C4-2B (cell line): ENCODE results near the gene KCND1.

Experiments
- ZFX ChIP-seq: fragments of 450-650 bp; IDR thresholded peaks from 2 replicates; pipeline ENCODE4 v1.6.1; 2017
- TF ChIP-seq, protein P1 (sequence below): fragments of 450-650 bp; conservative IDR thresholded peaks from 2 replicates; pipeline ENCODE4 v1.5.1; 2017; ENCODE audit warnings: mild to moderate bottlenecking

DNA sequence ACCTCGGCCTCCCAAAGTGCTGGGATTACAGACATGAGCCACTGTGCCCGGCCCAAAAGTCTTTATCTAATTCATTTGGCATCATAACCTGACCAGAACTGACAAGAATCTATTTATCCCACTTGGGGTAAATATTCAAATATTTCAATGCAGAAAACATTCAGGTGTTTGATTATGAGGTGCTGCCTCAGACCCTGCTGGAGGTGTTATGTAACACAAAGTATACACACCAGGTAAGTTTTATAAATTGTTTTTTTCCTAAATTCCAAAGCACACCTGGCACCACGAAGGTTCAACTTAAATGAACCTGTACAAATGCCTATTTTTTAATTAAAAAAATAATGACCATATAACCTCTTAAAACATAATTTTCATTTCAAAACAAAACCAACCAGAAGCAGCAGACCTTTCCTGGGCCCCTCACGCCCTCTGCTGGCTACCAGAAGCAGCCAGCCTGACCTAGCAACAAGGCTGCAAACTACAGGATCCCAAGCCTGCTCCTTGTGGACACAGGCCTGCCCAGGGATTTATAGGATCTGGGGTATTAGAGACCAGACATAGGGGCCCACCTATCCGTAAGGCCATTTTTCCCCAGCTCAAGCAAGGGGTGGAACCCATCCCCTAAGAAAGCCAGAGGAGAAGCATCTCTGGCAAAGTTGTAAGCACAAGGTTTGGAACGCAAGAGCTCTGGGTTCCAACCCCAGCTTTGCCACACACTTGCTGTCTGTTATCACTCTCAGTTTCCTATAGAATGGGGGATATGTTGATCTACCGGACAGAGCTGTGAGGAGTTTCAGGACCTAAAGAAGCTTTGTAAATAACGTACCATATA, 25.9 kb downstream of the KCND1 start:
- TF ChIP-seq, protein P1, sequence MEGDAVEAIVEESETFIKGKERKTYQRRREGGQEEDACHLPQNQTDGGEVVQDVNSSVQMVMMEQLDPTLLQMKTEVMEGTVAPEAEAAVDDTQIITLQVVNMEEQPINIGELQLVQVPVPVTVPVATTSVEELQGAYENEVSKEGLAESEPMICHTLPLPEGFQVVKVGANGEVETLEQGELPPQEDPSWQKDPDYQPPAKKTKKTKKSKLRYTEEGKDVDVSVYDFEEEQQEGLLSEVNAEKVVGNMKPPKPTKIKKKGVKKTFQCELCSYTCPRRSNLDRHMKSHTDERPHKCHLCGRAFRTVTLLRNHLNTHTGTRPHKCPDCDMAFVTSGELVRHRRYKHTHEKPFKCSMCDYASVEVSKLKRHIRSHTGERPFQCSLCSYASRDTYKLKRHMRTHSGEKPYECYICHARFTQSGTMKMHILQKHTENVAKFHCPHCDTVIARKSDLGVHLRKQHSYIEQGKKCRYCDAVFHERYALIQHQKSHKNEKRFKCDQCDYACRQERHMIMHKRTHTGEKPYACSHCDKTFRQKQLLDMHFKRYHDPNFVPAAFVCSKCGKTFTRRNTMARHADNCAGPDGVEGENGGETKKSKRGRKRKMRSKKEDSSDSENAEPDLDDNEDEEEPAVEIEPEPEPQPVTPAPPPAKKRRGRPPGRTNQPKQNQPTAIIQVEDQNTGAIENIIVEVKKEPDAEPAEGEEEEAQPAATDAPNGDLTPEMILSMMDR = peak; percentile 83
- no peak for TF ChIP-seq ZFX
